H1 (cell line): ENCODE results near the gene PID1. TPM values are rescaled to one million over a fixed set of nuclear protein-coding genes. Genes with fewer than 3 reads are reported as not detected.

Source experiments
- CTCF ChIA-PET: fragments of 300-600 bp; sonication (Branson Sonifier 250); formaldehyde crosslinking; loops from one replicate; lab custom pipeline; 2021; ENCODE audit not compliant: partially characterized antibody; lab: Charles Lee
- POLR2A ChIA-PET: fragments of 300-600 bp; sonication (Branson Sonifier 250); formaldehyde crosslinking; loops from one replicate; lab custom pipeline; 2021; ENCODE audit warnings: inconsistent platforms; ENCODE audit not compliant: partially characterized antibody; lab: Charles Lee
- DNase-seq, 2 experiments: peaks; one replicate each; pipeline versions ENCODE4 v3.0.0 to v3.0.0-alpha.2; 2010 to 2022; ENCODE audit warnings: low spot score in 2 of 2, low read depth in 1 of 2, mixed read lengths in 1 of 2
- FAIRE-seq: peaks from 2 replicates; lab custom pipeline; 2011; peaks lifted over from hg19 to GRCh38; lab: Jason Lieb, UNC
- H2AFZ ChIP-seq: 2 replicates; pipeline ENCODE4 v1.8.1; 2012; ENCODE audit warnings: low read length, inconsistent platforms
- H2AK5ac ChIP-seq: 2 replicates; pipeline ENCODE4 v1.6.1; 2013; ENCODE audit warnings: low read depth, low read length
- H2BK120ac ChIP-seq: replicated peaks from 2 replicates; pipeline ENCODE3; 2013; ENCODE audit warnings: low read depth, low read length, inconsistent platforms
- H2BK12ac ChIP-seq: 2 replicates; pipeline ENCODE4 v1.6.1; 2013; ENCODE audit warnings: low read depth, low read length
- H2BK15ac ChIP-seq: 2 replicates; pipeline ENCODE4 v1.6.1; 2013; ENCODE audit warnings: low read length
- H2BK20ac ChIP-seq: 2 replicates; pipeline ENCODE4 v1.6.1; 2013; ENCODE audit warnings: low read length
- H2BK5ac ChIP-seq: 2 replicates; pipeline ENCODE4 v1.6.1; 2013; ENCODE audit warnings: low read depth, low read length
- H3K14ac ChIP-seq: 2 replicates; pipeline ENCODE4 v1.6.1; 2013; ENCODE audit warnings: inconsistent platforms; ENCODE audit not compliant: insufficient read length
- H3K18ac ChIP-seq: 2 replicates; pipeline ENCODE4 v1.6.1; 2013; ENCODE audit warnings: low read length; ENCODE audit errors: extremely low read depth
- H3K23ac ChIP-seq: 2 replicates; pipeline ENCODE4 v1.6.1; 2013; ENCODE audit warnings: inconsistent platforms; ENCODE audit not compliant: insufficient read length
- H3K23me2 ChIP-seq: 2 replicates; pipeline ENCODE4 v1.6.1; 2013; ENCODE audit warnings: low read depth, low read length
- H3K27ac ChIP-seq: 2 replicates; pipeline ENCODE4 v1.6.1; 2011; ENCODE audit warnings: low read depth, low read length, inconsistent platforms
- H3K27me3 ChIP-seq, 4 experiments: replicated peaks in 1 of 4; 1 replicate in 1 of 4; 2 replicates in 3 of 4; pipeline versions ENCODE4 v1.6.1 to v1.8.1; 2011 to 2013; ENCODE audit warnings: low read length in 3 of 4, mild to moderate bottlenecking in 3 of 4, inconsistent platforms in 2 of 4, mixed read lengths in 2 of 4, moderate library complexity in 1 of 4; ENCODE audit not compliant: control insufficient read depth in 3 of 4, insufficient read depth in 3 of 4; ENCODE audit errors: extremely low read depth in 1 of 4
- H3K36me3 ChIP-seq, 4 experiments: 2 replicates each; pipeline versions ENCODE4 v1.6.1 to v1.8.1; 2011 to 2013; ENCODE audit warnings: mild to moderate bottlenecking in 4 of 4, low read length in 3 of 4, moderate library complexity in 2 of 4, control low read depth in 1 of 4, inconsistent platforms in 1 of 4; ENCODE audit not compliant: insufficient read depth in 4 of 4, control insufficient read depth in 2 of 4
- H3K4ac ChIP-seq: replicated peaks from 2 replicates; pipeline ENCODE3; 2013; ENCODE audit warnings: low read length, low read depth, mixed read lengths, inconsistent platforms; ENCODE audit not compliant: insufficient read length
- H3K4me1 ChIP-seq, 4 experiments: replicated peaks in 1 of 4; 1 replicate in 1 of 4; 2 replicates in 3 of 4; pipeline versions ENCODE4 v1.6.1 to v1.8.1; 2011 to 2013; ENCODE audit warnings: low read length in 3 of 4, inconsistent platforms in 2 of 4, mixed read lengths in 1 of 4; ENCODE audit not compliant: insufficient read depth in 4 of 4, control insufficient read depth in 3 of 4
- H3K4me2 ChIP-seq, 2 experiments: 2 replicates each; pipeline versions ENCODE4 v1.6.1 to v1.8.1; 2011 to 2013; ENCODE audit warnings: low read depth in 2 of 2, low read length in 2 of 2, control low read depth in 1 of 2, inconsistent platforms in 1 of 2, mild to moderate bottlenecking in 1 of 2; ENCODE audit not compliant: insufficient read depth in 1 of 2
- H3K4me3 ChIP-seq, 4 experiments: fragments of 200-600, 300-600 bp in 1 of 4; sonication (generic), shearing (Covaris generic), sonication (Bioruptor Twin) in 1 of 4; 2 replicates each; pipeline versions ENCODE4 v1.5.1 to v1.8.1; 2011 to 2016; ENCODE audit warnings: low read length in 4 of 4, low read depth in 3 of 4, control low read depth in 2 of 4, inconsistent platforms in 2 of 4, mild to moderate bottlenecking in 2 of 4, mixed read lengths in 1 of 4, moderate library complexity in 1 of 4; ENCODE audit not compliant: insufficient read depth in 2 of 4; ENCODE audit errors: extremely low read depth in 1 of 4
- H3K56ac ChIP-seq: replicated peaks from 2 replicates; pipeline ENCODE3; 2013; ENCODE audit warnings: low read depth, mild to moderate bottlenecking, mixed read lengths, low read length, inconsistent platforms; ENCODE audit not compliant: insufficient read length
- H3K79me1 ChIP-seq: 2 replicates; pipeline ENCODE4 v1.6.1; 2013; ENCODE audit warnings: low read depth, low read length, control low read depth
- H3K79me2 ChIP-seq, 2 experiments: 2 replicates each; pipeline versions ENCODE4 v1.6.1 to v1.8.1; 2012 to 2013; ENCODE audit warnings: low read length in 2 of 2, mild to moderate bottlenecking in 2 of 2, inconsistent platforms in 1 of 2; ENCODE audit not compliant: insufficient read depth in 2 of 2, control insufficient read depth in 1 of 2
- H3K9ac ChIP-seq, 4 experiments: replicated peaks in 1 of 4; 1 replicate in 1 of 4; 2 replicates in 3 of 4; pipeline versions ENCODE4 v1.6.1 to v1.8.1; 2011 to 2013; ENCODE audit warnings: low read depth in 3 of 4, low read length in 3 of 4, control low read depth in 2 of 4, mild to moderate bottlenecking in 2 of 4, moderate library complexity in 2 of 4, inconsistent platforms in 1 of 4; ENCODE audit errors: extremely low read depth in 1 of 4
- H3K9me3 ChIP-seq, 2 experiments: 2 replicates each; pipeline versions ENCODE4 v1.6.1 to v1.8.1; 2012 to 2013; ENCODE audit warnings: mild to moderate bottlenecking in 2 of 2, moderate library complexity in 2 of 2, control low read depth in 1 of 2, inconsistent platforms in 1 of 2, low read depth in 1 of 2, low read length in 1 of 2, mixed read lengths in 1 of 2; ENCODE audit not compliant: insufficient read depth in 2 of 2
- H4K20me1 ChIP-seq, 2 experiments: replicated peaks in 1 of 2; 2 replicates each; pipeline versions ENCODE3 to v1.8.1; 2011 to 2013; ENCODE audit warnings: inconsistent platforms in 2 of 2, low read length in 2 of 2, mild to moderate bottlenecking in 1 of 2; ENCODE audit not compliant: insufficient read depth in 2 of 2, control insufficient read depth in 1 of 2
- H4K5ac ChIP-seq: 2 replicates; pipeline ENCODE4 v1.6.1; 2013; ENCODE audit warnings: low read length, low read depth, mixed read lengths, inconsistent platforms; ENCODE audit not compliant: insufficient read length
- H4K8ac ChIP-seq: 2 replicates; pipeline ENCODE4 v1.8.0; 2013; ENCODE audit warnings: mild to moderate bottlenecking, moderate library complexity, low read length, inconsistent platforms; ENCODE audit not compliant: insufficient read depth; ENCODE audit errors: extremely low read depth
- H4K91ac ChIP-seq: replicated peaks from 2 replicates; pipeline ENCODE3; 2013; ENCODE audit warnings: low read length, mixed read lengths, inconsistent platforms; ENCODE audit not compliant: insufficient read length
- NRF1 ChIP-seq: IDR thresholded peaks from 2 replicates; pipeline ENCODE4 v1.6.1; 2011; ENCODE audit warnings: mild to moderate bottlenecking, low read depth, low read length, improper control_type of control experiment
- WGBS, 2 experiments: shearing (Covaris generic) in 1 of 2; methylation state at CpG; one replicate each; pipeline versions ENCODE4 v1.1.6 to v1.1.7; 2013 to 2015; ENCODE audit warnings: low lambda C conversion rate in 2 of 2, mixed read lengths in 2 of 2, inconsistent platforms in 1 of 2, low coverage in 1 of 2, missing lambda C conversion rate in 1 of 2; ENCODE audit not compliant: insufficient replicate concordance in 2 of 2, insufficient coverage in 1 of 2, insufficient read length in 1 of 2; ENCODE audit errors: extremely low coverage in 1 of 2, missing lambda C conversion rate in 1 of 2; 5-methylcytosine and 5-hydroxymethylcytosine counted together
- polyA plus RNA-seq, 7 experiments: library from polyadenylated mRNA; depleted of rRNA in 3 of 7; stranded (reverse) in 5 of 7; unstranded in 2 of 7; fragments of >200 nt in 5 of 7; fragments of 200-250 nt in 2 of 7; gene quantifications; 1 replicate in 5 of 7; 2 replicates in 1 of 7; 4 replicates in 1 of 7; pipeline versions ENCODE4 v1.2.1 to v1.2.3, GENCODE V29; 2011 to 2013; ENCODE audit warnings: missing spikeins in 2 of 7, mixed read lengths in 2 of 7
- total RNA-seq: library from RNA; stranded (reverse); fragmentation: NEBNext Ultra II Directional; extraction: Animal tissue kit (Norgen Biotek cat#: 25700); gene quantifications from 2 replicates; pipeline ENCODE4 v1.2.1, GENCODE V29; 2021
- TF ChIP-seq, protein P1 (sequence below): IDR thresholded peaks from 2 replicates; pipeline ENCODE4 v1.6.1; 2011; ENCODE audit warnings: low read depth, mild to moderate bottlenecking, low read length; ENCODE audit not compliant: insufficient read depth

The PID1 gene
- total and polyA plus RNA-seq, 2 of the 8 experiments (the other 6 are each of a cell fraction or from before 2014, with no cell fraction given): 1.5 to 3.3 TPM

GRCh38 chr2:228987441-228988155, 283.5 kb downstream of the PID1 start:
- no peak overlapping the region for H3K14ac ChIP-seq
- H3K27me3 ChIP-seq: no peaks in the 10 kb centered on the region
- H3K36me3 ChIP-seq: no peaks in the 10 kb centered on the region
- H3K23me2 ChIP-seq: no peaks in the 10 kb centered on the region
- no peak overlapping the region for H4K91ac ChIP-seq
- H3K79me2 ChIP-seq: no peaks in the 10 kb centered on the region
- no peak overlapping the region for H3K4me3 ChIP-seq
- TF ChIP-seq, protein P1, sequence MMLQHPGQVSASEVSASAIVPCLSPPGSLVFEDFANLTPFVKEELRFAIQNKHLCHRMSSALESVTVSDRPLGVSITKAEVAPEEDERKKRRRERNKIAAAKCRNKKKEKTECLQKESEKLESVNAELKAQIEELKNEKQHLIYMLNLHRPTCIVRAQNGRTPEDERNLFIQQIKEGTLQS: no peak
- no peak for TF ChIP-seq NRF1
- H3K4me1 ChIP-seq: no peaks in the 10 kb centered on the region
- no peak overlapping the region for H2BK5ac ChIP-seq
- H3K4ac ChIP-seq: no peak overlapping the region
- no peak overlapping the region for H3K4me2 ChIP-seq
- no peak overlapping the region for H4K8ac ChIP-seq
- H3K23ac ChIP-seq: no peak overlapping the region
- H2BK12ac ChIP-seq: no peak overlapping the region
- no peak overlapping the region for H3K27ac ChIP-seq
- H2AK5ac ChIP-seq: no peak overlapping the region
- H3K18ac ChIP-seq: no peak overlapping the region
- H2BK15ac ChIP-seq: no peak overlapping the region
- DNase-seq: no peak
- no peak overlapping the region for H2BK120ac ChIP-seq
- H3K9ac ChIP-seq: no peak overlapping the region
- H3K56ac ChIP-seq: no peak overlapping the region
- ChIA-PET CTCF (no interaction called here), POLR2A (no interaction called here)
- 94% methylated on average over 2 of the region's 2 CpGs; no CpG with 5 or more reads in 1 of the 2 experiments for WGBS, 2 experiments
- no peaks in the 10 kb centered on the region for H4K20me1 ChIP-seq
- H4K5ac ChIP-seq: no peak overlapping the region
- FAIRE-seq: no peak
- no peaks in the 10 kb centered on the region for H3K79me1 ChIP-seq
- no peak overlapping the region for H2BK20ac ChIP-seq
- peaks cover 13 to 15% of the 10 kb centered on the region in 2 experiments for H3K9me3 ChIP-seq
- no peak overlapping the region for H2AFZ ChIP-seq
